ENCODE data around the gene TWIST2.

DNA sequence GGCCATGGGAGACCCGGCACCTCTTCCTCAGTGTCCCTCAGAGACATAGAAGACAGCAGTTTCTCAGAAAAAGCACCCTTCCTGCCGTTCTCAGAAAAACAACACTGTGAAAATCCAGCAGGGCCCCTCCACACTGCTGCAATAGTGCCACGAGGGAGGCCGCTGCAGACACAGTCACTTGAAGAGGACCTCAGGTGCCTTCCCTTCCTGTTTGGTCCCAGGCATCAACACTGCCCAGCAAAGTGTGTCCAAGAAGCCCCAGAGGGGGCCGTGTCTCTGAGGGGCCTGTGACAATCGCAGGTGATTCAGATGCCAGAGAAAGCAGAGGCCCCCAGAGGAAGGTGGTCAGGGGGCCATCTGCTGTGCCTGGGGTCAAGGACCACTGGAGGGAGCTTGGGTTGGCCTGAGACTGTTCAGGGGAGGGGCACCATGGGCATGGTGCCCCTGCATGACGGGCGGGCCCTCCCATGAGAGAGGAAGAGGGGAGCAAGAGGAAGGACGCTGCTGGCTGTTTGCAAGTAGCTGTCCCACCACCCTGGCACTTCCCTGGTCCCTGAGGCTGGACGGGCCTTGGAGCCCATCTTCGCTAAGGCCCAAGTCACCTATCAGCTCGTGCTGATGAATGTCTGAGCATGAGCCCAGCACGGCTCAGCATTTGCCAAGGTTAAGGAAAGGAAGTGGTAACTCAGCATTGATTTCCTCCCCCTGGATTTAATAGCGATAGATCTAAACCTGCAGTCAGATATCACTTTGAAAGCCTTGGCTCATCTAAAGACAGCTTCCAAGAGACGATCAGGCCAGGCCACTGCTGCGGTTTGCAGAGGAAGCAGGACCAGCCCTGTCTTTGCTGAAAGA is 9.1 kb downstream of the TWIST2 start:
- TF ChIP-seq CTCF (IDR thresholded peaks at IDR 0.05) (no peak), POLR2A (IDR thresholded peaks at IDR 0.05) (no peak), EP300 (IDR thresholded peaks at IDR 0.05) (no peak)

All from tibial nerve (tissue), 4 donors.